Left ventricle myocardium superior (tissue), 1 donor: ENCODE data around the gene WWOX. TPM values are rescaled to one million over a fixed set of nuclear protein-coding genes. Genes with fewer than 3 reads are reported as not detected.

Experiments
- ATAC-seq: fragments of 200-7000 bp; cut with Tn5 transposase; one replicate; pipeline ENCODE4 v1.9.1; 2020; ENCODE audit warnings: mild to moderate bottlenecking, moderate library complexity
- DNase-seq: peaks from one replicate; pipeline ENCODE4 v3.0.0-alpha.2; 2020
- intact Hi-C: fragments of 100-400 bp; cut with micrococcal nuclease; formaldehyde crosslinking; loops from one replicate; pipeline ENCODE4 v1.11.0; 2022
- total RNA-seq: library from RNA; stranded (reverse); fragmentation: NEBNext Ultra II Directional; extraction: Animal tissue kit (Norgen Biotek cat#: 25700); gene quantifications from one replicate; pipeline ENCODE4 v1.2.1, GENCODE V29; 2021
- donor health status: DM: no; HTN: yes; CAD: no; lungs with severe emphysema.

WWOX gene
- total RNA-seq, 1 donor from 2014 or later = 12.8 TPM

GRCh38 chr16:78962457-78962929 is 863.0 kb downstream of the WWOX start:
- no peak for DNase-seq
- intact Hi-C loops = no loop called here
- no peak for ATAC-seq

GRCh38 chr16:78967948-78968347 is 868.5 kb downstream of the WWOX start:
- intact Hi-C loops = no loop called here
- DNase-seq = no peak
- ATAC-seq = no peak

- no peak for DNase-seq
- ATAC-seq = no peak
- intact Hi-C loops = no loop called here
Observed at GRCh38 chr16:78969721-78970120, 870.3 kb downstream of the WWOX start.

DNA sequence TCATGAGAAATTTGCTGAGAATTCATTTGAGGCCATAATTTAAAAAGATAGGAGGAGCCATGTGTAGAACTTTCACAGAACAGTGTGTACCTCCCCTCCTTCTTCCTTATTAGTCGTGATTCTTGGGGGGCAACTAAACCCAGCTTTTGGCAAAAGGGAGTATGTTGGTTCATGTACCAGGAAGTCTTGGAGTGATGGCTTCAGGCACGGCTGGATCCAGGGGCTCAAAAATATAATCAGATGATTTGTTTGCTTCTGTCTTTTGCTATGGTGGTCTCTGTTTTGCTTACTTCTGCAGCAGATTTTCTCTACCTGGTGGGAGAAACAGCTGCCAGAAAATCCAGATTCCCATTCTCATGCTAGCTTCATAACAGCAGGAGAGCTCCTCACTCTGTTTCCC is 871.2 kb downstream of the WWOX start:
- intact Hi-C loops = no loop called here
- no peak for ATAC-seq

GRCh38 chr16:78972006-78972405 is 872.6 kb downstream of the WWOX start:
- DNase-seq (no peak), ATAC-seq (no peak)
- intact Hi-C loops = no loop called here

More for the DNA sequence above, 871.2 kb downstream of the WWOX start:
- no peak for DNase-seq

GRCh38 chr16:78972986-78973385 is 873.5 kb downstream of the WWOX start:
- DNase-seq (no peak), ATAC-seq (no peak)
- intact Hi-C loops = no loop called here

- ATAC-seq (no peak), DNase-seq (no peak)
- intact Hi-C loops = no loop called here
Observed at GRCh38 chr16:78976212-78976611, 876.8 kb downstream of the WWOX start.

- ATAC-seq = no peak
- DNase-seq = no peak
- intact Hi-C loops = no loop called here
Observed at GRCh38 chr16:78980825-78981224, 881.4 kb downstream of the WWOX start.

GRCh38 chr16:78982096-78982744 is 882.8 kb downstream of the WWOX start:
- intact Hi-C loops = no loop called here
- DNase-seq (no peak), ATAC-seq (no peak)

DNA sequence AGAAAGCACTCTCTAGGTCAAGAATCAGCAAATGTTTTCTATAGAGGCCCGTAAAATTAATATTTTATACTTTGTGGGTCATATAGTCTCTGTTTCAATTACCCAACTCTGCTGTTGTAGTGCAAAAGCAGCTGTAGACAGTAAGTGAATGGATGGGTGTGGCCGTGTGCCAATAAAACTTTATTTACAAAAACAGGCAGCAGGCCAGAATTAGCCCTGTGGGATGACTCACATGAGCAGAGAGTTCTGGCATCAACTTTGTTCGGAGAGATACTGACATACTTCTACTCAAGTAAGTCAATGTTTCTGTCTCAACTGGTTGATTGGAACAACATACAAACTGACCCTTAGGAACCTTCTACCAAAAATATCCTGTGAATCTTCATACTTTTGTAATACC is 884.9 kb downstream of the WWOX start:
- ATAC-seq (no peak), DNase-seq (no peak)
- intact Hi-C loops = no loop called here

GRCh38 chr16:78984887-78985464 is 885.5 kb downstream of the WWOX start:
- DNase-seq (peak; percentile 66), ATAC-seq (peak; percentile 95)
- intact Hi-C loops = no loop called here

- intact Hi-C loops = no loop called here
- DNase-seq = no peak
- peak; percentile 56 for ATAC-seq
Observed at GRCh38 chr16:78985716-78986605, 886.5 kb downstream of the WWOX start.

GRCh38 chr16:78987666-78988065 is 888.2 kb downstream of the WWOX start:
- intact Hi-C loops = no loop called here
- ATAC-seq = no peak
- DNase-seq = no peak

GRCh38 chr16:78988361-78988969 is 889.0 kb downstream of the WWOX start:
- no peak for DNase-seq
- intact Hi-C loops = no loop called here
- ATAC-seq = no peak

- DNase-seq = no peak
- ATAC-seq = peak; percentile 12
- intact Hi-C loops = no loop called here
Observed at GRCh38 chr16:78990309-78990701, 890.9 kb downstream of the WWOX start.

GRCh38 chr16:78992001-78992400 is 892.5 kb downstream of the WWOX start:
- no peak for ATAC-seq
- intact Hi-C loops = no loop called here
- DNase-seq = no peak

GRCh38 chr16:78993346-78993745 is 893.9 kb downstream of the WWOX start:
- peak; percentile 93 for ATAC-seq
- intact Hi-C loops = no loop called here
- peak; percentile 59 for DNase-seq

DNA sequence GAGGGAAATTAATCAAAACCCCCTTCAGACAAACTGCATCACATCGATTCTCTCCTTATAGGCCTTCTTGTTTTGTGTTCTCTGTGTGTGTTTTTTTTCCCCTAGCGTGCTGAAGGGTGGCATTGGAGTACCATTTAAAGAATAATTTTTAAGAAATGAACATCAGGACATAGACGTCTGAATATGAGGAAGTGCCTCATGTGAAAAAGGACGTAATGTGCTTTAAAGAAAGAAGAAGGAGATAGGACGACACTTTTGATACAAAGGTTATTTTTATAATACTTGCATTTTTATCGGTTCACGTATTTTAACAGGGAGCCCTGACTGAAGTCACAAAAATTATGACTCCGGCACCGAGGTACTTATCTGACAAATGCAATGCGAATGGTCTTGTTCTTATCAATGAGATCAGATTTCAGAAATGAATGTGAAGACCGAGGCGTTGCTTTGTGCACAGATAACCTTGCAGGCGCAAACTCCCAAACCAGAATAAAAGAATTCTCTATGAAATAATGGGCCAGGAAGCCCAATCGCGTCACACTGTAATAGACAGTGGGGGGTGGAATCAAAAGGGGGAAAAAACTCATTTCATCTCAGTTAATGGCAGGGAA is 894.8 kb downstream of the WWOX start:
- no peak for ATAC-seq
- intact Hi-C loops = no loop called here
- DNase-seq = no peak

GRCh38 chr16:78995441-78995840 is 896.0 kb downstream of the WWOX start:
- ATAC-seq (no peak), DNase-seq (no peak)
- intact Hi-C loops = no loop called here
